Fibroblast of lung (primary cell): ENCODE data around the gene DIAPH3. TPM values are rescaled to one million over a fixed set of nuclear protein-coding genes. Genes with fewer than 3 reads are reported as not detected.

ENCODE experiments used
- DNase-seq, 2 donors: peaks; one replicate each; pipeline versions ENCODE4 v3.0.0 to v3.0.0-alpha.2; 2010; ENCODE audit warnings: low read depth in 2 of 2
- H2AFZ ChIP-seq: 2 replicates; pipeline ENCODE4 v1.5.1; 2012; ENCODE audit warnings: low read length, control low read depth, inconsistent platforms
- H3K27ac ChIP-seq: 2 replicates; pipeline ENCODE4 v1.5.1; 2011; ENCODE audit warnings: low read length, control low read depth; ENCODE audit not compliant: insufficient read depth
- H3K27me3 ChIP-seq: 2 replicates; pipeline ENCODE4 v1.5.1; 2011; ENCODE audit warnings: mild to moderate bottlenecking, low read length; ENCODE audit not compliant: control insufficient read depth, insufficient read depth
- H3K36me3 ChIP-seq: 2 replicates; pipeline ENCODE4 v1.5.1; 2011; ENCODE audit warnings: low read length; ENCODE audit not compliant: control insufficient read depth, insufficient read depth
- H3K4me1 ChIP-seq: 2 replicates; pipeline ENCODE4 v1.5.1; 2011; ENCODE audit warnings: low read length; ENCODE audit not compliant: control insufficient read depth, insufficient read depth; ENCODE audit errors: extremely low read depth
- H3K4me2 ChIP-seq: 2 replicates; pipeline ENCODE4 v1.5.1; 2011; ENCODE audit warnings: low read length, control low read depth; ENCODE audit not compliant: insufficient read depth; ENCODE audit errors: extremely low read depth
- H3K4me3 ChIP-seq, 4 experiments: fragments of 200-600 bp in 1 of 4; sonication (generic) in 1 of 4; replicated peaks in 1 of 4; 2 replicates each; pipeline ENCODE4 v1.5.1; 2011 to 2016; ENCODE audit warnings: low read length in 4 of 4, low read depth in 3 of 4, mild to moderate bottlenecking in 3 of 4, control low read depth in 2 of 4, inconsistent platforms in 1 of 4, mixed read lengths in 1 of 4; ENCODE audit not compliant: insufficient read depth in 1 of 4; ENCODE audit errors: control extremely low read depth in 1 of 4
- H3K79me2 ChIP-seq: 2 replicates; pipeline ENCODE4 v1.5.1; 2012; ENCODE audit warnings: mild to moderate bottlenecking, low read length, inconsistent platforms; ENCODE audit not compliant: control insufficient read depth, insufficient read depth
- H3K9ac ChIP-seq: 2 replicates; pipeline ENCODE4 v1.5.1; 2011; ENCODE audit warnings: mild to moderate bottlenecking, low read length, control low read depth; ENCODE audit not compliant: insufficient read depth
- H3K9me3 ChIP-seq: 2 replicates; pipeline ENCODE4 v1.5.1; 2012; ENCODE audit warnings: low read depth, low read length; ENCODE audit not compliant: control insufficient read depth, insufficient read depth
- H4K20me1 ChIP-seq: 2 replicates; pipeline ENCODE4 v1.5.1; 2011; ENCODE audit warnings: low read length; ENCODE audit not compliant: control insufficient read depth, insufficient read depth; ENCODE audit errors: extremely low read depth
- EZH2 ChIP-seq: IDR thresholded peaks from 2 replicates; pipeline ENCODE4 v1.5.1; 2012; ENCODE audit warnings: low read length, control low read depth, mild to moderate bottlenecking; ENCODE audit errors: missing control alignments
- polyA plus RNA-seq, 2 donors: library from polyadenylated mRNA; depleted of rRNA in 1 of 2; stranded (reverse) in 1 of 2; unstranded in 1 of 2; fragments of >200 nt; gene quantifications; 2 replicates each; pipeline ENCODE4 v1.2.1, GENCODE V29; 2011 to 2012; ENCODE audit warnings: missing spikeins in 1 of 2
- total RNA-seq: library from RNA; depleted of rRNA; stranded (reverse); fragments of >200 nt; gene quantifications from 2 replicates; pipeline ENCODE4 v1.2.1, GENCODE V29; 2014
- TF ChIP-seq, protein P1 (sequence below), 2 donors: IDR thresholded peaks in 1 of 2; conservative IDR thresholded peaks in 1 of 2; 1 replicate in 1 of 2; 2 replicates in 1 of 2; pipeline ENCODE4 v1.5.1; 2011 to 2012; ENCODE audit warnings: low read length in 2 of 2, control low read depth in 1 of 2, inconsistent platforms in 1 of 2, low read depth in 1 of 2, mild to moderate bottlenecking in 1 of 2

Gene DIAPH3
- total and polyA plus RNA-seq, 2 donors (not counting 1 experiment from before 2014, with no cell fraction given) = 5.9 to 10.9 TPM

DNA sequence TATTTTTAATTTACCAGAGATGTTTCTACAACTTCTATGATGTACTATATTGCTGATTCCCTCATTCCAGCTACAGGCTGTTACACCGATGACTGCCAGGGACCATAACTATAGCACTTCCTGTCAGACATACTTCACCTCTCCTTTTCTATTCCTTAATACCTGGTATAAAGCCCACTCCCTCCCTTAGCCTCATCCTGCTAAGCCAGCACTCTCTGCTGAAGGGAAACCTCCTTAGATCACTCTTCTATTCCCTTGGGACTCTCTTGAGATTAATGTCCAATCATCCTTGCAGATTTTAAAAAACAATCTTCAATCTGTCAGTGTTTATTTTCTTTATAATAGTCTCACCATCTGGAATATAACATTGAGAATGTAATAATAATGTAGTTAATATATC lies 127.9 kb downstream of the DIAPH3 start:
- Histone ChIP-seq H3K4me2 (no peak overlapping the region), H3K27ac (no peak overlapping the region), H3K79me2 (no peaks in the 10 kb centered on the region), H3K9me3 (no peaks in the 10 kb centered on the region), H3K4me1 (no peaks in the 10 kb centered on the region), H3K9ac (no peak overlapping the region), H3K36me3 (no peaks in the 10 kb centered on the region), H2AFZ (no peak overlapping the region), H3K27me3 (no peaks in the 10 kb centered on the region), H3K4me3 (no peak overlapping the region), H4K20me1 (no peaks in the 10 kb centered on the region)
- no peak for TF ChIP-seq EZH2
- TF ChIP-seq, protein P1, sequence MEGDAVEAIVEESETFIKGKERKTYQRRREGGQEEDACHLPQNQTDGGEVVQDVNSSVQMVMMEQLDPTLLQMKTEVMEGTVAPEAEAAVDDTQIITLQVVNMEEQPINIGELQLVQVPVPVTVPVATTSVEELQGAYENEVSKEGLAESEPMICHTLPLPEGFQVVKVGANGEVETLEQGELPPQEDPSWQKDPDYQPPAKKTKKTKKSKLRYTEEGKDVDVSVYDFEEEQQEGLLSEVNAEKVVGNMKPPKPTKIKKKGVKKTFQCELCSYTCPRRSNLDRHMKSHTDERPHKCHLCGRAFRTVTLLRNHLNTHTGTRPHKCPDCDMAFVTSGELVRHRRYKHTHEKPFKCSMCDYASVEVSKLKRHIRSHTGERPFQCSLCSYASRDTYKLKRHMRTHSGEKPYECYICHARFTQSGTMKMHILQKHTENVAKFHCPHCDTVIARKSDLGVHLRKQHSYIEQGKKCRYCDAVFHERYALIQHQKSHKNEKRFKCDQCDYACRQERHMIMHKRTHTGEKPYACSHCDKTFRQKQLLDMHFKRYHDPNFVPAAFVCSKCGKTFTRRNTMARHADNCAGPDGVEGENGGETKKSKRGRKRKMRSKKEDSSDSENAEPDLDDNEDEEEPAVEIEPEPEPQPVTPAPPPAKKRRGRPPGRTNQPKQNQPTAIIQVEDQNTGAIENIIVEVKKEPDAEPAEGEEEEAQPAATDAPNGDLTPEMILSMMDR (conservative IDR thresholded peaks at IDR 0.05 in 1 of 2, IDR thresholded peaks at IDR 0.05 in 1 of 2; ENCODE audit: low read depth in 1 of 2, low read length in 2 of 2) = no peak
- no peak for DNase-seq

DNA sequence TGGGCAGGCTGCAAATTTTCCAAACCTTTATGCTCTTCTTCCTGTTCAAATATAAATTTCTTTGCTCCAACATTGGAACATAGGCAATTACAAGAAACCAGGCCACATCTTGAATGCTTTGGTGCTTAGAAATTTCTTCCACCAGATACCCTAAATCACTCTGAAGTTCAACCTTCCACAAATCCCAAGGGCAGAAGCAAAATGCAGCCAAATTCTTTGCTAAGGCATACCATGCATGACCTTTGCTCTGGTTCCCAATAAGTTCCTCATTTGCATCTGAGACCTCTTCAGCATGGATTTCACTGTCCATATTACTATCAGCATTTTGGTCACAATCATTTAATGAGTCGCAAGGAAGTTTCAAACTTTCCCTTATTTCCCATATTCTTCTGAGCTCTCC lies 130.9 kb downstream of the DIAPH3 start:
- Histone ChIP-seq H2AFZ (no peak overlapping the region), H4K20me1 (no peaks in the 10 kb centered on the region), H3K79me2 (no peaks in the 10 kb centered on the region), H3K27me3 (no peaks in the 10 kb centered on the region), H3K36me3 (no peaks in the 10 kb centered on the region), H3K4me2 (no peak overlapping the region), H3K9ac (no peak overlapping the region), H3K27ac (no peak overlapping the region), H3K9me3 (no peaks in the 10 kb centered on the region), H3K4me1 (no peaks in the 10 kb centered on the region), H3K4me3 (no peak overlapping the region)
- TF ChIP-seq, protein P1 (conservative IDR thresholded peaks at IDR 0.05 in 1 of 2, IDR thresholded peaks at IDR 0.05 in 1 of 2; ENCODE audit: low read depth in 1 of 2, low read length in 2 of 2) = no peak
- no peak for TF ChIP-seq EZH2
- no peak for DNase-seq

DNA sequence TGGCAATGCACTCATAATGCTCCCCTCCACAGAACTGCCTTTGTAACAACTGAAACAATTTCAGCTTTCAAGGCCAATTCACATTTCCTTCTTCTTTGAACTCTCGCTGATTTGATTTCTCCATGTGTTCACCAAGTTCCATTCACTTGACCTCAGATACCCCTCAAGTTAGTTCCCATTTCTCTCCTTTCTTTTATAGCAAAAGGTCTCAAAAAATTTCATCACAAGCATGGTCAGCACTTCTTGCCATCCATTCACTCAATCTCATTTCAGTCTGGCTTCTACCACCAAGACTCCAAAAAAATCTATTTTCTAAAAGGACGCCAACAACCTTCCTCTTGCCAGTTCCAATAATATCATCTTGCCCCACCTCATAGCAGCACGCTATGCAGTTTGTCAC lies 135.7 kb downstream of the DIAPH3 start:
- Histone ChIP-seq H3K9ac (no peak overlapping the region), H3K27ac (no peak overlapping the region), H3K79me2 (no peaks in the 10 kb centered on the region), H2AFZ (no peak overlapping the region), H3K27me3 (no peaks in the 10 kb centered on the region), H3K36me3 (no peaks in the 10 kb centered on the region), H3K4me3 (no peak overlapping the region), H4K20me1 (no peaks in the 10 kb centered on the region), H3K4me2 (no peak overlapping the region), H3K4me1 (no peaks in the 10 kb centered on the region), H3K9me3 (no peaks in the 10 kb centered on the region)
- TF ChIP-seq, protein P1 (conservative IDR thresholded peaks at IDR 0.05 in 1 of 2, IDR thresholded peaks at IDR 0.05 in 1 of 2; ENCODE audit: low read depth in 1 of 2, low read length in 2 of 2) = no peak
- TF ChIP-seq EZH2 = no peak
- DNase-seq = no peak
